A673 (cell line): Measurements from ENCODE around the gene INHBE. TPM values are rescaled to one million over a fixed set of nuclear protein-coding genes. Genes with fewer than 3 reads are reported as not detected.

Experiments used
- BruUV-seq: library from RNA; stranded (reverse); fragments of 400-500 nt; replicated peaks from 2 replicates; lab custom pipeline; 2021; lab: Mats Ljungman, UMichigan
- CTCF ChIA-PET: fragments of 300-600 bp; sonication (Branson Sonifier 250); formaldehyde crosslinking; loops from one replicate; lab custom pipeline; 2022; ENCODE audit warnings: antibody characterized with exemption; lab: Charles Lee
- POLR2A ChIA-PET: fragments of 300-600 bp; sonication (Branson Sonifier 250); formaldehyde crosslinking; loops from one replicate; lab custom pipeline; 2022; ENCODE audit warnings: antibody characterized with exemption; ENCODE audit not compliant: low non-redundant PET; lab: Charles Lee
- DNase-seq: peaks from one replicate; pipeline ENCODE4 v3.0.0-alpha.2; 2015; ENCODE audit warnings: low spot score
- H3K27ac ChIP-seq: fragments of 200-600 bp; sonication (generic); 2 replicates; pipeline ENCODE4 v1.5.1; 2016; ENCODE audit warnings: mixed run types, low read depth, mild to moderate bottlenecking, mixed read lengths, antibody characterized with exemption, low read length; ENCODE audit not compliant: poor library complexity, severe bottlenecking
- H3K27me3 ChIP-seq: fragments of 200-600 bp; sonication (generic); replicated peaks from 2 replicates; pipeline ENCODE4 v1.6.1; 2017; ENCODE audit warnings: mixed run types, low read depth, mild to moderate bottlenecking, mixed read lengths, antibody characterized with exemption, low read length; ENCODE audit not compliant: insufficient read depth, poor library complexity
- H3K36me3 ChIP-seq: fragments of 200-600 bp; sonication (generic); 2 replicates; pipeline ENCODE4 v1.6.1; 2016; ENCODE audit warnings: mixed run types, mild to moderate bottlenecking, mixed read lengths, antibody characterized with exemption, low read length; ENCODE audit not compliant: insufficient read depth, poor library complexity, severe bottlenecking
- H3K4me1 ChIP-seq: fragments of 200-600 bp; sonication (generic); 2 replicates; pipeline ENCODE4 v1.6.1; 2017; ENCODE audit warnings: mixed run types, mild to moderate bottlenecking, mixed read lengths, antibody characterized with exemption, low read length; ENCODE audit not compliant: insufficient read depth, poor library complexity, severe bottlenecking
- H3K4me3 ChIP-seq: fragments of 200-600 bp; sonication (generic); 2 replicates; pipeline ENCODE4 v1.5.1; 2016; ENCODE audit warnings: low read depth, mixed run types, mild to moderate bottlenecking, mixed read lengths, low read length; ENCODE audit not compliant: poor library complexity, severe bottlenecking
- H3K9me3 ChIP-seq: fragments of 200-600 bp; sonication (generic); 2 replicates; pipeline ENCODE4 v1.6.1; 2016; ENCODE audit warnings: mixed run types, low read depth, mild to moderate bottlenecking, mixed read lengths, antibody characterized with exemption, low read length; ENCODE audit not compliant: poor library complexity, severe bottlenecking
- EZH2 ChIP-seq: fragments of 200-600 bp; sonication (generic); IDR thresholded peaks from 2 replicates; pipeline ENCODE4 v1.6.1; 2017; ENCODE audit warnings: borderline replicate concordance, low read depth, mild to moderate bottlenecking, mixed read lengths, antibody characterized with exemption, low read length; ENCODE audit not compliant: poor library complexity, severe bottlenecking
- intact Hi-C: fragments of 100-400 bp; cut with micrococcal nuclease; formaldehyde crosslinking; loops from one replicate; pipeline ENCODE4 v1.10.0; 2022; ENCODE audit not compliant: unreplicated experiment
- total RNA-seq: library from RNA; stranded (reverse); gene quantifications from 2 replicates; pipeline ENCODE4 v1.2.3, GENCODE V29; 2021
- TF ChIP-seq, protein P1 (sequence below): fragments of 300-800, 200-600 bp; sonication (generic); conservative IDR thresholded peaks from 2 replicates; pipeline ENCODE4 v1.5.1; 2017; ENCODE audit warnings: low read depth, mild to moderate bottlenecking, antibody characterized with exemption, low read length, moderate library complexity, mixed read lengths

The INHBE gene
- total RNA-seq, 1 experiment from 2014 or later = 0.62 TPM

- no TSS peak for BruUV-seq
- Histone ChIP-seq H3K4me3 (no peak overlapping the region), H3K27me3 (no peaks in the 10 kb centered on the region), H3K36me3 (no peaks in the 10 kb centered on the region), H3K4me1 (peaks cover 29% of the 10 kb centered on the region), H3K27ac (no peak overlapping the region), H3K9me3 (no peaks in the 10 kb centered on the region)
- intact Hi-C loops = loop anchor here (1.0 kb wide), 2 partner anchors 146 to 190 kb away; no protein-coding TSS in a partner anchor
- ChIA-PET POLR2A (interaction anchor here (0.5 to 0.6 kb wide), 2 partner anchors 145 to 210 kb away, joined by 10 to 17 read pairs; no protein-coding TSS in a partner anchor), CTCF (interaction anchor here (0.6 to 3.0 kb wide), 9 partner anchors 17 to 240 kb away, joined by 3 to 57 read pairs (median 4); no protein-coding TSS in a partner anchor)
- TF ChIP-seq EZH2 = no peak
- TF ChIP-seq, protein P1, sequence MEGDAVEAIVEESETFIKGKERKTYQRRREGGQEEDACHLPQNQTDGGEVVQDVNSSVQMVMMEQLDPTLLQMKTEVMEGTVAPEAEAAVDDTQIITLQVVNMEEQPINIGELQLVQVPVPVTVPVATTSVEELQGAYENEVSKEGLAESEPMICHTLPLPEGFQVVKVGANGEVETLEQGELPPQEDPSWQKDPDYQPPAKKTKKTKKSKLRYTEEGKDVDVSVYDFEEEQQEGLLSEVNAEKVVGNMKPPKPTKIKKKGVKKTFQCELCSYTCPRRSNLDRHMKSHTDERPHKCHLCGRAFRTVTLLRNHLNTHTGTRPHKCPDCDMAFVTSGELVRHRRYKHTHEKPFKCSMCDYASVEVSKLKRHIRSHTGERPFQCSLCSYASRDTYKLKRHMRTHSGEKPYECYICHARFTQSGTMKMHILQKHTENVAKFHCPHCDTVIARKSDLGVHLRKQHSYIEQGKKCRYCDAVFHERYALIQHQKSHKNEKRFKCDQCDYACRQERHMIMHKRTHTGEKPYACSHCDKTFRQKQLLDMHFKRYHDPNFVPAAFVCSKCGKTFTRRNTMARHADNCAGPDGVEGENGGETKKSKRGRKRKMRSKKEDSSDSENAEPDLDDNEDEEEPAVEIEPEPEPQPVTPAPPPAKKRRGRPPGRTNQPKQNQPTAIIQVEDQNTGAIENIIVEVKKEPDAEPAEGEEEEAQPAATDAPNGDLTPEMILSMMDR = peak; percentile 88
- peak; percentile 82 for DNase-seq
Observed at GRCh38 chr12:57452937-57453509, 2.1 kb upstream of the INHBE start.

- Histone ChIP-seq H3K4me3 (no peak overlapping the region), H3K27me3 (no peaks in the 10 kb centered on the region), H3K4me1 (peaks cover 37% of the 10 kb centered on the region), H3K27ac (peak overlapping the region; percentile 66), H3K36me3 (no peaks in the 10 kb centered on the region), H3K9me3 (no peaks in the 10 kb centered on the region)
- CTCF ChIA-PET = interaction anchor here (1.0 to 3.0 kb wide), 2 partner anchors 19 to 146 kb away, joined by 3 to 57 read pairs; no protein-coding TSS in a partner anchor
- no TSS peak for BruUV-seq
- TF ChIP-seq, protein P1 = no peak
- TF ChIP-seq EZH2 = no peak
- DNase-seq = no peak
- POLR2A ChIA-PET = interaction anchor here (0.5 to 0.7 kb wide), 3 partner anchors 30 to 178 kb away, joined by 4 read pairs; no protein-coding TSS in a partner anchor
- intact Hi-C loops = no loop called here
Observed at GRCh38 chr12:57454213-57454565, 918 bp upstream of the INHBE start.

GRCh38 chr12:57455374-57456144 lies 452 bp downstream of the INHBE start:
- BruUV-seq = no TSS peak
- intact Hi-C loops = no loop called here

More at GRCh38 chr12:57455374-57456144, 452 bp downstream of the INHBE start:
- ChIA-PET POLR2A (interaction anchor here (0.6 kb wide), 1 partner anchor 14 kb away, joined by 7 read pairs; no protein-coding TSS in a partner anchor), CTCF (interaction anchor here (0.6 to 1.2 kb wide), 2 partner anchors 148 to 279 kb away, joined by 6 to 13 read pairs; no protein-coding TSS in a partner anchor)
- no peaks in the 10 kb centered on the region for H3K27me3 ChIP-seq
- no peaks in the 10 kb centered on the region for H3K9me3 ChIP-seq
- no peak overlapping the region for H3K4me3 ChIP-seq
- H3K27ac ChIP-seq = peak overlapping the region; percentile 66
- DNase-seq = no peak
- H3K4me1 ChIP-seq = peaks cover 37% of the 10 kb centered on the region
- no peaks in the 10 kb centered on the region for H3K36me3 ChIP-seq
- TF ChIP-seq, protein P1 = no peak
- TF ChIP-seq EZH2 = no peak
